Prostate gland (tissue), 2 donors: ENCODE data around the gene TAB3.

ENCODE experiments used
- CTCF ChIP-seq, 4 experiments: fragments of 200-600 bp in 2 of 4; fragments of 450-650 bp in 2 of 4; sonication (generic) in 2 of 4; IDR thresholded peaks; 1 replicate in 3 of 4; 2 replicates in 1 of 4; pipeline ENCODE4 v1.5.1; 2016 to 2019; ENCODE audit warnings: antibody characterized with exemption in 4 of 4, mild to moderate bottlenecking in 2 of 4, moderate library complexity in 2 of 4
- POLR2A ChIP-seq: fragments of 450-650 bp; IDR thresholded peaks from one replicate; pipeline ENCODE4 v1.6.1; 2016; ENCODE audit warnings: antibody characterized with exemption, mild to moderate bottlenecking

GRCh38 chrX:30793075-30793766, 95.8 kb downstream of the TAB3 start:
- TF ChIP-seq CTCF (IDR thresholded peaks at IDR 0.05) (no peak), POLR2A (no peak)
